ENCODE data around the gene PIPOX.
"Not testable (repeated sequence)": the region's sequence is repeated elsewhere in the genome, so short reads cannot be mapped to it uniquely, and the experiment has no call there.

PIPOX gene

DNA sequence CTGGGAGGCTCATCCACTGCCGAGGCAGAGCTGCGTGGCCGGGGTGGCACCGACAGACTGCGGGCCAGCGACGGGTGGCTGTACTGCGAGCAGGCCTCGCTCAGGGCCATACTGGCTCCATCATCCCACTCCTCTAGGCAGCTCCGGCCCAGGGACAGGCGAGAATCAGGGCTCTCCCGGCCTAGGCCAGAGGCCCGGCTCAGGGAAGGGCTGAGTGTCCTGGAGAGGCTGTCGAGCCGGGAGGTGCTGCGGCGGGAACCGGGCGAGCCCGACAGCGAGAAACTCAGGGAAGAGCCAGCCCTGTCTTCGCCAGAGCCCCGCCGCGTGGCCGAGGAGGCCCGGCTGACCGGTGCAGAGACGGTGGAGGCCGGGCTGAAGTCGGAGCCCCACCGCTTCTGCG lies 37.4 kb downstream of the PIPOX start:
- DNase-seq: no peak
- ATAC-seq (replicated peaks): no peak
- no peaks in the 10 kb centered on the region for H3K27me3 Mint-ChIP-seq
- no peaks in the 10 kb centered on the region for H3K9me3 Mint-ChIP-seq
- H3K36me3 Mint-ChIP-seq: peaks cover 35 to 45% of the 10 kb centered on the region in 2 donors
- H3K4me3 Mint-ChIP-seq: no peak overlapping the region
- H3K27ac Mint-ChIP-seq: peak overlapping the region; percentile 76
- H3K4me1 Mint-ChIP-seq: no peaks in the 10 kb centered on the region

DNA sequence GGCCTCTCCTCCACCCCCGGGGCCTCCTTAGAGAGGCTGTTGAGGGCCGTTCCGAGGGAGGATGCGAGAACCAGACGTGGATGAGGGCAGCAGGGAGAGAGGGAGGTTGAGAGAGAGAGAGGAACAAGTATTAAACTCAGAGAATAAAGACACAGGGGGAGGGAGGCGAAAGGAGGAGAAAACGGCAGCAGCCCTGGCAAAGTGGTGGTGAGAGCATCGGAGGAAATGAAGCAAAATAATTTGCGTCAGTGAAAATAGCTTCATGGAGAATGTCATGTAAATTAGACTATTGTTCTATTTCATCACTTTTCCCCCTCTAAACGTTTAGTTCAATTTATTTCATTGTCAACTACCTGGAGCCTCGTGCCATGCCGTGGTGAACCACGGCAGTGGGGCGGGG lies 38.0 kb downstream of the PIPOX start:
- ATAC-seq (replicated peaks) (no peak), DNase-seq (no peak)
- peaks cover 37 to 47% of the 10 kb centered on the region in 2 donors for H3K36me3 Mint-ChIP-seq
- no peaks in the 10 kb centered on the region for H3K27me3 Mint-ChIP-seq
- H3K9me3 Mint-ChIP-seq: no peaks in the 10 kb centered on the region
- H3K27ac Mint-ChIP-seq: no peak overlapping the region
- H3K4me1 Mint-ChIP-seq: no peaks in the 10 kb centered on the region
- no peak overlapping the region for H3K4me3 Mint-ChIP-seq

DNA sequence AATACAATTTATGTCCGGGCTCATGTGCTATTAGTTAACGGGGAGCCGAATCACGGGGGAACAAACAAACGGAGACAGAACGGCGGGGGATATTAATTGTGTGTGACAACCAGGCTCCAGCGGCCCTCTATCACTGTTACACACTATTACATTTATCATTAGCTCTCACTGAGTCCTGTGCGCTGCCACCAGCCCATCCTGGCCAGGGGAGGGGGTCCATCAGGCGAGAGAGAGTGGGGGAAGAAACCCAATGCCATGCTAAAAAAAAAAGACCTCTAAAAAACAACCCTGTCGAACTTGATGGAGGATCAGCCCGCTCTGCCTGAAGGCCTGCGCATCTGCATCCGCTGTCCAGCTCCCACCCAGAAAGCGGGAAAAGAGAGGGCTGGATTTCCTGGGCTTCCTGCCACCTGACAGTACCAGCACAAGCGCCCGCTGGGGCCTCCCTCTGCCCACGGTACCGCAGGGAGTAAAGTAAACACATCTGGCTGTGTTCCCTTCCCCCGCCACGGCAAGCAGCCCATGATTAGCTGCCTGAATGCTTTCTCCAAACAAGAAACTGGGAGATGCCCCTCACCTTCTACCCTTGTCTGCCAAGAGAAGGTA lies 41.7 kb downstream of the PIPOX start:
- H3K27ac Mint-ChIP-seq: no peak overlapping the region
- H3K4me1 Mint-ChIP-seq: no peaks in the 10 kb centered on the region
- H3K36me3 Mint-ChIP-seq: peaks cover 50 to 73% of the 10 kb centered on the region in 2 donors
- ATAC-seq (replicated peaks) (no peak), DNase-seq (no peak)
- no peaks in the 10 kb centered on the region for H3K27me3 Mint-ChIP-seq
- H3K9me3 Mint-ChIP-seq: no peaks in the 10 kb centered on the region
- H3K4me3 Mint-ChIP-seq: no peak overlapping the region

DNA sequence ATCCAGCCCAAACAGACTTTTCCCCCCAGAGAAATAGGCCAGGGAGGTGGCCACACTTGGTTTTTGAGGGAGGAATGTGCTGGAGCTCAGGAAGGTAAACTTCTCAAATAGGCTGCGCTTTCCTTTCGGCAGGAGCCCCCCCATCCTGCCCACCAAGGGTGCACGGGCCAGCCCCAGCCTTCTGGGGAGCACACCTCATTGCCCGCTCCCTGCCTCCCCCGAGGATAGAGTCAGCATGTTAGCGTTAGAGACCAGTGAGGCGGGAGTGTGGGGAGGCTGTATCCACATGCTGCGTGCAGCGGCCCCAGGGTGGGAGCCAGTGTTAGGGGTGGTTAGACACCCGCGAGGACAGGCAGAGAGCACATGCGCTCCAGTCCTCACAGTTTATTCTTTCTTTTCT lies 42.3 kb downstream of the PIPOX start:
- ATAC-seq (replicated peaks) (no peak), DNase-seq (no peak)
- no peaks in the 10 kb centered on the region for H3K27me3 Mint-ChIP-seq
- no peak overlapping the region for H3K27ac Mint-ChIP-seq
- no peak overlapping the region for H3K4me3 Mint-ChIP-seq
- H3K36me3 Mint-ChIP-seq: peaks cover 44 to 72% of the 10 kb centered on the region in 2 donors
- no peaks in the 10 kb centered on the region for H3K9me3 Mint-ChIP-seq
- H3K4me1 Mint-ChIP-seq: no peaks in the 10 kb centered on the region

- Mint-ChIP-seq H3K4me3 (no peak overlapping the region), H3K4me1 (no peaks in the 10 kb centered on the region), H3K36me3 (peaks cover 38 to 67% of the 10 kb centered on the region in 2 donors), H3K9me3 (no peaks in the 10 kb centered on the region), H3K27ac (peak overlapping the region; percentile 59), H3K27me3 (no peaks in the 10 kb centered on the region)
- DNase-seq: no peak
- no peak for ATAC-seq (replicated peaks)
Observed at GRCh38 chr17:29086628-29087332, 43.8 kb downstream of the PIPOX start.

- not testable (repeated sequence) for H3K27me3 Mint-ChIP-seq; H3K9me3 Mint-ChIP-seq; DNase-seq; H3K4me1 Mint-ChIP-seq; ATAC-seq (replicated peaks); H3K4me3 Mint-ChIP-seq
- peak overlapping the region; percentile 16 for H3K27ac Mint-ChIP-seq
- peaks cover 46 to 71% of the 10 kb centered on the region in 2 donors for H3K36me3 Mint-ChIP-seq
Observed at GRCh38 chr17:29088782-29089181, 45.8 kb downstream of the PIPOX start.

- H3K4me1 Mint-ChIP-seq: no peaks in the 10 kb centered on the region
Observed at GRCh38 chr17:29089601-29090044, 46.7 kb downstream of the PIPOX start.

DNA sequence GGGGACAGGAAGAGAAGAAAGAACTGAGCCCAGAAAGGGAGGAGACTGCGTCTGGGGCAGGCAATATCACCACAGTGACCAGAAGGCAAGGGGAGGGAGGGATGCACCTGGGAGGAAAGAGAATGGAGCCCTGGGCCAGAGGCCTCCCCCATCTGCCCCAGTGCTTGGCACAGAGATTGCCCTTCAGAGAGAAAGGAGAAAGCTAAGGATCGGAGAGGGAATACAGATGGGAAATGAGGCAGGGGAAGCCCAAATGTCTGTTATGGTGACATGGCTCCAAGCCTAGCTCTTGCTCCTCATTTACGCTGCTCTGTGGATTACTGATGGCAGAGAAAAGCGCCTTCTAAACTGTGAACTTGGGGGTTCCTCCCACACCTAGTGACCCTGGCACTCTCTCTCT lies 47.2 kb downstream of the PIPOX start:
- H3K9me3 Mint-ChIP-seq: no peaks in the 10 kb centered on the region
- no peaks in the 10 kb centered on the region for H3K4me1 Mint-ChIP-seq
- no peaks in the 10 kb centered on the region for H3K27me3 Mint-ChIP-seq
- no peak overlapping the region for H3K4me3 Mint-ChIP-seq
- H3K27ac Mint-ChIP-seq: peak overlapping the region; percentile 69
- H3K36me3 Mint-ChIP-seq: peaks cover 53 to 80% of the 10 kb centered on the region in 2 donors
- ATAC-seq (replicated peaks) (no peak), DNase-seq (no peak)

More at GRCh38 chr17:29089601-29090044, 46.7 kb downstream of the PIPOX start:
- H3K27me3 Mint-ChIP-seq: no peaks in the 10 kb centered on the region
- H3K36me3 Mint-ChIP-seq: peaks cover 50 to 76% of the 10 kb centered on the region in 2 donors
- no peaks in the 10 kb centered on the region for H3K9me3 Mint-ChIP-seq
- no peak for ATAC-seq (replicated peaks)
- no peak for DNase-seq
- H3K4me3 Mint-ChIP-seq: no peak overlapping the region
- no peak overlapping the region for H3K27ac Mint-ChIP-seq

- no peaks in the 10 kb centered on the region for H3K9me3 Mint-ChIP-seq
- ATAC-seq (replicated peaks) (no peak), DNase-seq (no peak)
- H3K36me3 Mint-ChIP-seq: peaks cover 51 to 80% of the 10 kb centered on the region in 2 donors
- H3K4me3 Mint-ChIP-seq: no peak overlapping the region
- no peak overlapping the region for H3K27ac Mint-ChIP-seq
- no peaks in the 10 kb centered on the region for H3K27me3 Mint-ChIP-seq
- no peaks in the 10 kb centered on the region for H3K4me1 Mint-ChIP-seq
Observed at GRCh38 chr17:29090750-29091605, 48.0 kb downstream of the PIPOX start.

GRCh38 chr17:29091606-29092289 lies 48.8 kb downstream of the PIPOX start:
- Mint-ChIP-seq H3K4me1 (no peaks in the 10 kb centered on the region), H3K27me3 (no peaks in the 10 kb centered on the region), H3K4me3 (no peak overlapping the region), H3K36me3 (peaks cover 48 to 78% of the 10 kb centered on the region in 2 donors), H3K9me3 (no peaks in the 10 kb centered on the region), H3K27ac (peak overlapping the region; percentile 47)
- ATAC-seq (replicated peaks): no peak
- no peak for DNase-seq

GRCh38 chr17:29093090-29093871 lies 50.3 kb downstream of the PIPOX start:
- H3K27ac Mint-ChIP-seq: peak overlapping the region; percentile 65
- H3K36me3 Mint-ChIP-seq: peaks cover 46 to 80% of the 10 kb centered on the region in 2 donors
- H3K4me3 Mint-ChIP-seq: no peak overlapping the region
- DNase-seq: no peak
- H3K9me3 Mint-ChIP-seq: no peaks in the 10 kb centered on the region
- no peaks in the 10 kb centered on the region for H3K27me3 Mint-ChIP-seq
- ATAC-seq (replicated peaks): no peak
- H3K4me1 Mint-ChIP-seq: no peaks in the 10 kb centered on the region

- Mint-ChIP-seq H3K36me3 (peaks cover 48 to 80% of the 10 kb centered on the region in 2 donors), H3K9me3 (no peaks in the 10 kb centered on the region), H3K4me3 (no peak overlapping the region), H3K4me1 (no peaks in the 10 kb centered on the region), H3K27me3 (no peaks in the 10 kb centered on the region), H3K27ac (peak overlapping the region; percentile 59)
- no peak for ATAC-seq (replicated peaks)
- no peak for DNase-seq
Observed at GRCh38 chr17:29094101-29094708, 51.3 kb downstream of the PIPOX start.

- ATAC-seq (replicated peaks) (no peak), DNase-seq (no peak)
- Mint-ChIP-seq H3K27ac (peak overlapping the region; percentile 42), H3K27me3 (no peaks in the 10 kb centered on the region), H3K4me3 (no peak overlapping the region), H3K4me1 (no peaks in the 10 kb centered on the region), H3K9me3 (no peaks in the 10 kb centered on the region), H3K36me3 (peaks cover 49 to 79% of the 10 kb centered on the region in 2 donors)
Observed at GRCh38 chr17:29095439-29095838, 52.5 kb downstream of the PIPOX start.

Data from stimulated activated naive B cell treated with anti-CD40 and anti-IgM and Interleukin-4, amounts not matched to agents 10 μg/mL and 1 μg/mL and 100 μg/mL, for 72 hours (primary cell).